Ishikawa (cell line): ENCODE measurements around the gene PFKP.

ENCODE experiments used
- CEBPB ChIP-seq: IDR thresholded peaks from 2 replicates; pipeline ENCODE4 v1.6.1; 2012
- CREB1 ChIP-seq: IDR thresholded peaks from 2 replicates; pipeline ENCODE4 v1.6.1; 2012; ENCODE audit warnings: low read depth
- EGR1 ChIP-seq: IDR thresholded peaks from 2 replicates; pipeline ENCODE4 v1.6.1; 2012
- EP300 ChIP-seq: IDR thresholded peaks from 2 replicates; pipeline ENCODE4 v1.6.1; 2012; ENCODE audit warnings: borderline replicate concordance
- FOXM1 ChIP-seq: IDR thresholded peaks from 2 replicates; pipeline ENCODE4 v1.6.1; 2012; ENCODE audit warnings: low read depth, borderline replicate concordance
- MAX ChIP-seq: IDR thresholded peaks from 2 replicates; pipeline ENCODE4 v1.6.1; 2012
- NFIC ChIP-seq: IDR thresholded peaks from 2 replicates; pipeline ENCODE4 v1.6.1; 2012
- RAD21 ChIP-seq: IDR thresholded peaks from 2 replicates; pipeline ENCODE4 v1.6.1; 2012; ENCODE audit warnings: low read depth
- TAF1 ChIP-seq: IDR thresholded peaks from 2 replicates; pipeline ENCODE4 v1.6.1; 2012; ENCODE audit warnings: low read depth, mild to moderate bottlenecking
- TCF12 ChIP-seq: IDR thresholded peaks from 2 replicates; pipeline ENCODE4 v1.6.1; 2012; ENCODE audit warnings: low read depth
- TEAD4 ChIP-seq: IDR thresholded peaks from 2 replicates; pipeline ENCODE4 v1.6.1; 2012
- USF1 ChIP-seq: IDR thresholded peaks from 2 replicates; pipeline ENCODE4 v1.6.1; 2012
- YY1 ChIP-seq: IDR thresholded peaks from 2 replicates; pipeline ENCODE4 v1.6.1; 2012; ENCODE audit warnings: low read depth
- ZBTB7A ChIP-seq: IDR thresholded peaks from 2 replicates; pipeline ENCODE4 v1.6.1; 2012; ENCODE audit warnings: low read depth
- TF ChIP-seq, protein P1 (sequence below): IDR thresholded peaks from 2 replicates; pipeline ENCODE4 v1.6.1; 2012; ENCODE audit warnings: low read depth, mild to moderate bottlenecking

Gene PFKP

DNA sequence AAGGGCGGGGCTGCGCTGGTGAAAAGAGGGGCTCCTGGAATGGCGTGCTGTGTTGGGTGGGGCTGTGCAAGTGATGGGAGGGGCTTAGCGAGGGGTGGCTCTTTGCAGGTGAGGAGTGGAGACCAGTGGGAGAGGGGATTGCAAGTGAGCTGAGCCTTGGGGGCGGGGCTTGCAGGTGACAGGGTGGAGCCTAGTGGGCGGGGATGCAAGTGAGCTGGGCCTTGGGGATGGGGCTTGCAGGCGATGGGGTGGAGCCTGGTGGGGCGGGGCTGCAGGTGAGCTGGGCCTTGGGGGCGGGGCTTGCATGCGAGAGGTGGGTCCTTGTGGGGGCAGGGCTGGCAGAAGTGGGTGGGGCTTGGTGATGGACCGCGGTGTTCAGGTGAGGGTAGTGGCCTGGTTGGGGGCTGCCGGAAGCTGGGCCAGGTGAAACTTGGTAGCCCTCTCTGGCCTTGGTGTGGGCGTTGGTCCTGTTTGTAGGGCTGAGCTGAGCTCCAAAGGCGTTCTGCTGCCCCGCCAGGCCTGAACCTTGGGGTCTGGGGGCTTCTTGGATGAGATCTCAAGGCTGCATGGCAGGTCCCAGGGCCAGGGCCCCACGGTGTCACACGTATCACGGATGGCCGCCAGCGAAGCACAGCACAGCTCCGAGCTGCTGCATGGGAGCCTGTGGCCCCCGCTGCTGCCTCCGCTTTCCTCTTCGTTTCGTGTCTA is 106.0 kb downstream of the PFKP start:
- no peak for TF ChIP-seq CREB1
- TF ChIP-seq ZBTB7A, result peak; percentile 90
- no peak for TF ChIP-seq NFIC

DNA sequence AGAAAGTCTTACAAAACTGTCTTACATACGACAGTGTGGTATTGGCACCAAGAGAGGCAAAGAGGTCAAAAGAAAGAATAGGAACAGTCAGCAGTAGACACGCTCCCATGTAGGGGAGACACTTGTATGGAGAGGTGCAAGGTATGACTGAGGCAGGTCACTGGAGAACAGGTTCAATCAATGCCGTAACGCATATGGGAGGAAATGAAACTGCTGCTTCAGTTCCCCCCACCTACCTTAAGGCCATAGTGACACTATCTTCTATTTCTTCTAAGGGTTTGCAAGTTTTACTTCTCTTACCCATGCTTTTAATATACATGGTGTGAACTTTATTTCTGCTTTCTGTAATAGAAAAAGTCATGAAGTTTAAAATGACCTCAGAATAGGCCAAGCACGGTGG is 110.7 kb downstream of the PFKP start:
- TF ChIP-seq TAF1 (no peak), RAD21 (no peak), CEBPB (no peak), EP300 (no peak), ZBTB7A (no peak)

DNA sequence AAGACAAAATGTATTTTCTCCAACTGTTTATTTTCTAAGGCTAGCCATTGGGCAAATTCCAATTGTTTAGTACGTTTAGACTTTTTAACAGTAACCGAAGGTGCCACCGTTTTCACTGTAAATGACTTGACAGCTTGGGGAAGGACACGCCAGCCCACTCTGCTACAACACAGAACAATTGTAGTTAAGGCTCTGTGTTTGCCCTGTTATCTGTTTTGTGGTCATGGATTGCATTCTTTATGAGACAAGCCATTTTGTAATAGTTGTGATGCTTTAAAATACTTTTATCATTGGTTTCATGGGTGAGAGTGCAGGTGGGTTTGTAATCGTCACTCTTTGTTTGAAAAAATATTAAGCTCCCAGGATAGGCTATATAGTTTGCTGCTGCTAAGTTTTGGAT is 111.8 kb downstream of the PFKP start:
- TF ChIP-seq TEAD4 (no peak), RAD21 (no peak), TCF12 (no peak), EGR1 (no peak), MAX (no peak), FOXM1 (no peak), TAF1 (no peak), CREB1 (no peak), NFIC (no peak), CEBPB (no peak), YY1 (no peak)
- TF ChIP-seq, protein P1, sequence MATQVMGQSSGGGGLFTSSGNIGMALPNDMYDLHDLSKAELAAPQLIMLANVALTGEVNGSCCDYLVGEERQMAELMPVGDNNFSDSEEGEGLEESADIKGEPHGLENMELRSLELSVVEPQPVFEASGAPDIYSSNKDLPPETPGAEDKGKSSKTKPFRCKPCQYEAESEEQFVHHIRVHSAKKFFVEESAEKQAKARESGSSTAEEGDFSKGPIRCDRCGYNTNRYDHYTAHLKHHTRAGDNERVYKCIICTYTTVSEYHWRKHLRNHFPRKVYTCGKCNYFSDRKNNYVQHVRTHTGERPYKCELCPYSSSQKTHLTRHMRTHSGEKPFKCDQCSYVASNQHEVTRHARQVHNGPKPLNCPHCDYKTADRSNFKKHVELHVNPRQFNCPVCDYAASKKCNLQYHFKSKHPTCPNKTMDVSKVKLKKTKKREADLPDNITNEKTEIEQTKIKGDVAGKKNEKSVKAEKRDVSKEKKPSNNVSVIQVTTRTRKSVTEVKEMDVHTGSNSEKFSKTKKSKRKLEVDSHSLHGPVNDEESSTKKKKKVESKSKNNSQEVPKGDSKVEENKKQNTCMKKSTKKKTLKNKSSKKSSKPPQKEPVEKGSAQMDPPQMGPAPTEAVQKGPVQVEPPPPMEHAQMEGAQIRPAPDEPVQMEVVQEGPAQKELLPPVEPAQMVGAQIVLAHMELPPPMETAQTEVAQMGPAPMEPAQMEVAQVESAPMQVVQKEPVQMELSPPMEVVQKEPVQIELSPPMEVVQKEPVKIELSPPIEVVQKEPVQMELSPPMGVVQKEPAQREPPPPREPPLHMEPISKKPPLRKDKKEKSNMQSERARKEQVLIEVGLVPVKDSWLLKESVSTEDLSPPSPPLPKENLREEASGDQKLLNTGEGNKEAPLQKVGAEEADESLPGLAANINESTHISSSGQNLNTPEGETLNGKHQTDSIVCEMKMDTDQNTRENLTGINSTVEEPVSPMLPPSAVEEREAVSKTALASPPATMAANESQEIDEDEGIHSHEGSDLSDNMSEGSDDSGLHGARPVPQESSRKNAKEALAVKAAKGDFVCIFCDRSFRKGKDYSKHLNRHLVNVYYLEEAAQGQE, result no peak

- TF ChIP-seq TEAD4 (no peak), ZBTB7A (no peak), TAF1 (no peak), YY1 (peak; percentile 68), EGR1 (no peak), TCF12 (no peak)
Measured at GRCh38 chr10:3180355-3181025, 113.1 kb downstream of the PFKP start.

DNA sequence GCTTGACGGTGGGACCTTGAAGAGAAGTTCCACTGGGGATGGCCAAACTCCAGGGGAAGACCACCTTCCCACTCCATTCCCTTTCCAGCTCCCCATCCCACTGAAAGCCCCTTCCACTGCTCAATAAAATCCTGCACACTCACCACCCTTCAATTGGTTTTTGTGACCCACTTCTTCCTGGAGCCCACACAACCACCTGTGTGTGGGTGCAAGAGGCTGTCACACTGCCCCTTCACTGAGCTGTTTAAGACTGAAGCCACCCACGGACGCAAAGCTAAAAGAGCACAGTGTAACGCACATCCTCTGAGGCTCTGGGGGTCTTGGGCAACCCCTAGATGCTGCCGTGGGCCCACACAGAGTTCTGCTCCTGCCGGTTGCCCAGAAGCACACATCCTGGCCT is 118.0 kb downstream of the PFKP start:
- TF ChIP-seq TEAD4 (no peak), YY1 (no peak), NFIC (no peak), EGR1 (no peak), TAF1 (no peak), MAX (no peak), USF1 (no peak), RAD21 (no peak), TCF12 (no peak), ZBTB7A (no peak), CREB1 (no peak), FOXM1 (no peak), CEBPB (no peak), EP300 (no peak)
- TF ChIP-seq, protein P1, result no peak

DNA sequence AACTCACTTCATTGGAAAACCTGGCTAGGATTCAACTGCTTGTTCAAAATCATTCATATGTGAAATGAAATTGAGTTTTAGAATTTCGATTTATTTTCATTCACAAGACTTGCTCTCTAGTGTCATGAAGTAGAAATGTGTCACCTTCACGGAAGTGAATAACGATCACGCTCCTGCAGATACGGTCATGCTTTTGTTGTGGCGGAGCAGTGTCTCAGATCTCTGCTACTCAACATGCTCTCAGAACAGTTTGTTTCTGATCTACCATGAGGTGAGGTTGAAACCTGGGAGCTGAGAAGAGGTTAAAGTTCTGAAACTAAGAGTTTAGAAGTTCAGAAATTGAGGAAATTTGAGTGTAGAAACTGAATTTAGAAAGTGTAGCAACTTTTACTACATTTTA is 119.0 kb downstream of the PFKP start:
- no peak for TF ChIP-seq TCF12
- no peak for TF ChIP-seq FOXM1
- no peak for TF ChIP-seq RAD21
- TF ChIP-seq EP300, result no peak
- TF ChIP-seq, protein P1, result no peak
- no peak for TF ChIP-seq ZBTB7A
- TF ChIP-seq YY1, result no peak
- TF ChIP-seq NFIC, result no peak
- no peak for TF ChIP-seq EGR1
- TF ChIP-seq CREB1, result no peak
- TF ChIP-seq MAX, result no peak
- TF ChIP-seq USF1, result no peak
- no peak for TF ChIP-seq TEAD4
- no peak for TF ChIP-seq TAF1
- no peak for TF ChIP-seq CEBPB
